Measurements from ENCODE around the gene SEC14L1.
"Not testable (repeated sequence)": the region's sequence is repeated elsewhere in the genome, so short reads cannot be mapped to it uniquely, and the experiment has no call there.

Gene SEC14L1

DNA sequence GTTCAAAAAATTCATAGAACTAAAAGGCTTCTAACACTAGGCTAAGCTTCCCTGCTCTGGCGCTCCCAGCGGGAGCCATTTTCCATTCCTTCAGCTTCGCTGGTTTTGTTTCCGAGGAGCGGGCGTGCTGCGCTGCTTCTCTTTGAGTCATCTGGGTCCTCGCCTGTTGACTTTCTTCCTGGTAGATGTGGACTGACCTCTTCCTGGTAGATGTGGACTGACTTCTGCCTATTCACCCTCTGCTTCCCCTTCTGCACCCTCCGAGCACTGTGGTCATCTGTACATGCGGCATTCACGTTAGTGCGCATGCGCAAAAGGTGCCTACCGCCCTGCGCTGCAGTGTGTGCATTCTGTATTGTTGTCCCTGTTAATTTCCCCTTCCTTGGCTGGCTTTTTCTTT, 40.8 kb upstream of the SEC14L1 start:
- DNase-seq (ENCODE audit: extremely low read depth, low read depth): no peak
- TF ChIP-seq CTCF (IDR thresholded peaks at IDR 0.05; ENCODE audit: low read depth, low read length): no peak

DNA sequence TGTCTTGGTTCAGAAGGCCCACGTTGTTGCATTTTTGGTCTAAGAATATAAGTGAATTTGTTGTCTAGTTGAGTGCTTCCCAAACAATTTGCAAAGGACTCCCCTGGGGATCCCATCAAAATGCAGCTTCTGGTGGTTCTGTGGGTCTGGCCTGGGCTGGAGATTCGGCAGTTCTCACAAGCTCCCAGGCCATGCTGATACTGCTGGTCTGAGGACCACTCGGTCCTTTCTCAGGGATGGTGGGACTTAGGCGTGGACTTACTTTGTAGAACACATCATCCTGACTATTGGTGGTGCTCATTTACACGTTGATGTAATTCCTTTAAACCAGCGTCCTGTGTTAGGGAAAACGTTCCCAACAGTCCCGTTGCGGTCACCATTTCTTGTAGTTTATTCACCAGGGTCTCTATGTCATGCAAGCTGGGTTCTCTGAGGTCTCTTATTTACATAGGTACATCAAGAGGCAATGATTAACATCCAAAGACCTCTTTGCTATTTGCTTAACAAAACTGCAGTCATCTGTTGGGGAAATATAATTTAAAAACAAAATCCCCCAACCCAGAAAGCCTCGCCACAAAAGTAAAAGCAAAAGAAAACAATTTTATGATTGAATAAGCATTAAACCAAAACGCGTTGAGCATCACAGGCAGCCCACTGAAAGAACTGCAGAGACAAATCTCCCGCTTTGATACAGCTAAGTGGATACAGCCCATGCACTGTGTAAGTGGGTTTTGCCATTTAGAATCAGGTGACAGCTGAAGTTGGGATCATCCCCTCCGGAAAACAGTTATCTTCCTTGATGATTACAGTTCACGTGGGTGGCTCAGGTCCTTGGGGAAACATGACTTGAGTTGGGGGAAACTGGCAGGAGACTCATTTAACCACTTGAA, 39.0 kb upstream of the SEC14L1 start:
- no peak for DNase-seq (ENCODE audit: extremely low read depth, low read depth)
- TF ChIP-seq CTCF (IDR thresholded peaks at IDR 0.05; ENCODE audit: low read depth, low read length): no peak

DNA sequence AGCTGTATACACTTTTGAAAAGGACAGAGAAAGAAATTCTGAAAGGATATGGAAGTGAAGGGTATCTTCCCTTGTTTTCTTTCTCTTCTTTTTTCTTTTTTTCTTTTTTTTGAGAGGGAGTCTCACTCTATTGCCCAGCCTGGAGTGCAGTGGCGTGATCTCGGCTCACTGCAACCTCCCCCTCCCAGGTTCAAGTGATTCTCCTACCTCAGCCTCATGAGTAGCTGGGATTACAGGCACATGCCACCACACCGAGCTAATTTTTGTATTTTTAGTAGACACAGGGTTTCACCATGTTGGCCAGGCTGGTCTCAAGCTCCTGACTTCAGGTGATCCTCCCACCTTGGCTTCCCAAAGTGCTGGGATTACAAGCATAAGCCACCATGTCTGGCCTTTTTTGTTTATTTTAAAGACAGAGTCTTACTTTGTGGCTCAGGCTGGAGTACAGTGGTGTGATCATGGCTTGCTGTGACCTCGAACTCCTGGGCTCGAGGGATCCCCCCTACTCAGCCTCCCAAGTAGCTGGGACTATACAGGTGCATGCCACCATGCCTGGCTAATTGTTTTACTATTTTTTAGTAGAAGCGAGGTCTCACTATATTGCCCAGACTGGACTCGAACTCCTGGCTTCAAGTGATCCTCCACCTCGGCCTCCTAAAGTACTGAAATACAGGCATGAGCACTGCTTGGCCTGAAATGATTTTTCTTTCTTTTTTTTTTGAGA, 38.2 kb upstream of the SEC14L1 start:
- DNase-seq (ENCODE audit: extremely low read depth, low read depth): not testable (repeated sequence)

DNA sequence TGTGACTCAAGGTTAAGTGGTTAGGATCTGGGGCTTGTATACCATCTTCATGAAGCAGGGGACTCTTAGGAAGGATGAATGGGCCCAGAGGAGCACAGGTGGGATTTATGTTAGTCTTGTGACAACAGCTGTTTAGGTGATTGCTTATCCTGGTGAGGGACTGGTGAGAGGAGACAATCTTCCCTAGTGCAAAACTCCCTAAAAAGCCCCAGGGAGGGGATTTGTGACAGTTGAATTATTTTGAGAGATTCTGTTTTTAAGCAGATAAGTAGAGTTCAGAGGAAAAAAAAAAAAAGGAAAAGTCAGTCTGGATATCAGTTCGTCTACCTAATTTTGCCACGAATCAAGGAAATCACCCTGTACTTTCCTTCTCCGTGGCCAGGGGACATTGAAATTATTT, 35.1 kb upstream of the SEC14L1 start:
- TF ChIP-seq CTCF (IDR thresholded peaks at IDR 0.05; ENCODE audit: low read depth, low read length): no peak
- no peak for DNase-seq (ENCODE audit: extremely low read depth, low read depth)

GRCh38 chr17:77106874-77107358, 33.9 kb upstream of the SEC14L1 start:
- no peak for TF ChIP-seq CTCF (IDR thresholded peaks at IDR 0.05; ENCODE audit: low read depth, low read length)
- DNase-seq (ENCODE audit: extremely low read depth, low read depth): no peak

DNA sequence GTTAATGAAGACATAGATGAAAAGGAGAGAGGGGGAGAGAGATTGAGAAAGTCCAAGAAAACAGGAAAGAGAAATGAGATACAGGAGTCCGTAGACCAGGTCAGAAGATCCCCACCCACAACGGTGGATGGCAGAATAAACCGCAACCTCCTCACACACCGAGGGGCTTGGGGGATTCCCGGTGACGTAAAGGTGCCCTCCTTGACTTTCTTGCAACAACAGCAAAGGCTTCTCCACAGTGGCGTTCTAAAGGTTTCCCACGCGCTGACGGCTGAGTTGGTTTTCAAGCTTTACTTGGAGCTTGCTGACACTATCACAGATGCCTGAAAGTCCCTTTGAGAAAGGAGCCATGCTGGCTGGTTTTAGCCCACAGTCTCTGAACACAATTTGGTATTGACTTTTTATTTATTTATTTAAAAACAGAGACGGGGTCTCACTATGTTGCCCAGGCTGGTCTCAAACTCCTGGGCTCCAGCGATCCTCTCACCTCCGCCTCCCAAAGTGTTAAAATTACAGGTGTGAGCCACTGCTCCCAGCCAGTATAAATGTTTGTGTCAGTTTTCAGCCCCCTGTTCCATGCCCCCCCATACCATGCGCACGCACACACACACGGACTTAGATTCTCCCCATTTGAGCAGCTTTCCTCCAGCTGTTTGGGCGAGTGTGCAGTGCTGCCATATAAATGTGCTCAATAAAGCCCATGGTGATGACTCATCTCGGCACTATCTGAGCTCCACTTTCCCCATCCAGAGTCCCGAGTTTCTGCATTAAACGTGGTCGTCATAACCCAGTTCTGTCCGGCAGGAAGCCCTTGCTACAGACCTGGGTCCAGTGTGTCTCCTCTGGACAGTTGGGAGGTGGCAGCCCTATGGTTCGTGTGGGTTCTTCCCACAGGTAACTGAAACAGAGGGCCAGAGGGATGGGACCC, 33.0 kb upstream of the SEC14L1 start:
- TF ChIP-seq CTCF (IDR thresholded peaks at IDR 0.05; ENCODE audit: low read depth, low read length): no peak
- DNase-seq (ENCODE audit: extremely low read depth, low read depth): no peak

- no peak for TF ChIP-seq CTCF (IDR thresholded peaks at IDR 0.05; ENCODE audit: low read depth, low read length)
Observed at GRCh38 chr17:77109159-77109759, 31.5 kb upstream of the SEC14L1 start.

More at GRCh38 chr17:77109159-77109759, 31.5 kb upstream of the SEC14L1 start:
- no peak for DNase-seq (ENCODE audit: extremely low read depth, low read depth)
